Measurements from ENCODE around the gene DMAC2.

- TF ChIP-seq, protein P1, sequence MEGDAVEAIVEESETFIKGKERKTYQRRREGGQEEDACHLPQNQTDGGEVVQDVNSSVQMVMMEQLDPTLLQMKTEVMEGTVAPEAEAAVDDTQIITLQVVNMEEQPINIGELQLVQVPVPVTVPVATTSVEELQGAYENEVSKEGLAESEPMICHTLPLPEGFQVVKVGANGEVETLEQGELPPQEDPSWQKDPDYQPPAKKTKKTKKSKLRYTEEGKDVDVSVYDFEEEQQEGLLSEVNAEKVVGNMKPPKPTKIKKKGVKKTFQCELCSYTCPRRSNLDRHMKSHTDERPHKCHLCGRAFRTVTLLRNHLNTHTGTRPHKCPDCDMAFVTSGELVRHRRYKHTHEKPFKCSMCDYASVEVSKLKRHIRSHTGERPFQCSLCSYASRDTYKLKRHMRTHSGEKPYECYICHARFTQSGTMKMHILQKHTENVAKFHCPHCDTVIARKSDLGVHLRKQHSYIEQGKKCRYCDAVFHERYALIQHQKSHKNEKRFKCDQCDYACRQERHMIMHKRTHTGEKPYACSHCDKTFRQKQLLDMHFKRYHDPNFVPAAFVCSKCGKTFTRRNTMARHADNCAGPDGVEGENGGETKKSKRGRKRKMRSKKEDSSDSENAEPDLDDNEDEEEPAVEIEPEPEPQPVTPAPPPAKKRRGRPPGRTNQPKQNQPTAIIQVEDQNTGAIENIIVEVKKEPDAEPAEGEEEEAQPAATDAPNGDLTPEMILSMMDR (IDR thresholded peaks at IDR 0.05): no peak
- TF ChIP-seq POLR2A (IDR thresholded peaks at IDR 0.05): no peak
These were observed 17.5 kb upstream of the DMAC2 start for GRCh38 chr19:41457241-41457640.

All from lower leg skin (tissue), 3 donors.